Heart left ventricle (tissue), 16 donors: ENCODE results near the gene NTHL1. TPM values are rescaled to one million over a fixed set of nuclear protein-coding genes. Genes with fewer than 3 reads are reported as not detected.
A peak's percentile ranks its signal among the peaks of the same experiment; 100 is the strongest.

Source experiments
- ATAC-seq, 4 donors: fragments of 200-7000 bp; cut with Tn5 transposase; one replicate each; pipeline ENCODE4 v1.9.1; 2020 to 2022; ENCODE audit warnings: moderate library complexity in 4 of 4, mild to moderate bottlenecking in 3 of 4, moderate number of reproducible peaks in 1 of 4
- DNase-seq, 5 donors: peaks; one replicate each; pipeline ENCODE4 v3.0.0-alpha.2; 2020
- H3K27ac ChIP-seq, 12 donors: fragments of 200-600 bp; sonication (generic) in 4 of 12; one replicate each; pipeline versions ENCODE4 v1.5.0 to v1.8.0; 2016 to 2022; ENCODE audit warnings: mild to moderate bottlenecking in 2 of 12
- H3K27me3 ChIP-seq, 9 donors: fragments of 200-600 bp; sonication (generic) in 2 of 9; one replicate each; pipeline versions ENCODE4 v1.5.1 to v1.8.0; 2016 to 2022; ENCODE audit warnings: mild to moderate bottlenecking in 3 of 9
- H3K36me3 ChIP-seq, 9 donors: fragments of 200-600 bp; sonication (generic) in 2 of 9; one replicate each; pipeline versions ENCODE4 v1.5.0 to v1.8.0; 2018 to 2022; ENCODE audit warnings: mild to moderate bottlenecking in 2 of 9
- H3K4me1 ChIP-seq, 12 donors: fragments of 200-600 bp; sonication (generic) in 4 of 12; one replicate each; pipeline versions ENCODE4 v1.5.0 to v1.8.0; 2016 to 2022; ENCODE audit warnings: mild to moderate bottlenecking in 3 of 12
- H3K4me3 ChIP-seq, 12 donors: fragments of 200-600 bp; sonication (generic) in 4 of 12; one replicate each; pipeline versions ENCODE4 v1.5.0 to v1.8.0; 2017 to 2022; ENCODE audit warnings: mild to moderate bottlenecking in 9 of 12, moderate library complexity in 4 of 12
- H3K9me3 ChIP-seq, 12 donors: fragments of 200-600 bp; sonication (generic) in 4 of 12; one replicate each; pipeline versions ENCODE4 v1.5.0 to v1.8.0; 2016 to 2022; ENCODE audit warnings: mild to moderate bottlenecking in 1 of 12
- POLR2A ChIP-seq, 2 donors: fragments of 450-650 bp; IDR thresholded peaks; one replicate each; pipeline ENCODE4 v1.6.1; 2017; ENCODE audit warnings: antibody characterized with exemption in 2 of 2, mild to moderate bottlenecking in 2 of 2, moderate library complexity in 2 of 2
- WGBS, 4 donors: extraction: QIAGEN DNeasy Blood & Tissue Kit in 2 of 4; methylation state at CpG; one replicate each; pipeline versions ENCODE4 v1.1.5 to v1.1.7; 2013 to 2018; 5-methylcytosine and 5-hydroxymethylcytosine counted together
- intact Hi-C, 10 donors: fragments of 100-400 bp; cut with DNase I; formaldehyde crosslinking; loops; one replicate each; pipeline versions ENCODE4 v1.11.1 to v1.14.2; 2022
- polyA plus RNA-seq, 2 donors: library from polyadenylated mRNA; stranded (reverse); fragments of 200-250 nt; gene quantifications; one replicate each; pipeline ENCODE4 v1.2.3, GENCODE V29; 2013
- total RNA-seq, 9 donors: library from RNA; depleted of rRNA in 2 of 9; stranded (reverse); fragments of >200 nt in 2 of 9; fragmentation: NEBNext Ultra II Directional in 3 of 9; extraction: Animal tissue kit (Norgen Biotek cat#: 25700) in 3 of 9; gene quantifications; one replicate each; pipeline versions ENCODE4 v1.1.0 to v1.2.4, GENCODE V29; 2016 to 2023
- TF ChIP-seq, protein P1 (sequence below), 12 donors: fragments of 200-600 bp; sonication (generic) in 4 of 12; IDR thresholded peaks; one replicate each; pipeline versions ENCODE4 v1.5.0 to v1.8.0; 2018 to 2022; ENCODE audit warnings: antibody characterized with exemption in 12 of 12, mild to moderate bottlenecking in 5 of 12
- donor health status: ischemic (EF 13 %, LVEDD 7.1; RV severe dilation, severe dysfunction).
- donor health status: healthy with polysubstance abuse.
- donor health status: DM: no; HTN: yes; CAD: no.
- donor health status: DM: no; HTN: no; CAD: no.
- donor health status: ischemic (EF 25% LVEDD 6.9; RV normal size, moderate dysfunction).
- donor health status: ischemic (EF 25% LVEDD 5.7; RV mildly dilated, moderate dysfunction).
- donor health status: healthy.
- donor health status: DM: yes; HTN: yes; CAD: no.
- donor health status: ischemic (EF 35%, LVEDD 5.7; RV mildly dilated, moderate dysfunction).
- donor health status: nonischemic (EF 11% LVEDD 7.7; RV severe dilation, severe dysfunction).
- donor health status: DM: yes; HTN: yes; CAD: no.
- donor health status: PGD.
- donor health status: ischemic (EF 29% LVEDD 5.4; RV normal size, mild dysfunction).
- donor health status: nonischemic (EF 23%, LVEDD 6.1; RV moderate dilation, normal function).

NTHL1 gene
- total and polyA plus RNA-seq, 11 donors, result 9.0 to 32.3 (median 12.2) TPM

DNA sequence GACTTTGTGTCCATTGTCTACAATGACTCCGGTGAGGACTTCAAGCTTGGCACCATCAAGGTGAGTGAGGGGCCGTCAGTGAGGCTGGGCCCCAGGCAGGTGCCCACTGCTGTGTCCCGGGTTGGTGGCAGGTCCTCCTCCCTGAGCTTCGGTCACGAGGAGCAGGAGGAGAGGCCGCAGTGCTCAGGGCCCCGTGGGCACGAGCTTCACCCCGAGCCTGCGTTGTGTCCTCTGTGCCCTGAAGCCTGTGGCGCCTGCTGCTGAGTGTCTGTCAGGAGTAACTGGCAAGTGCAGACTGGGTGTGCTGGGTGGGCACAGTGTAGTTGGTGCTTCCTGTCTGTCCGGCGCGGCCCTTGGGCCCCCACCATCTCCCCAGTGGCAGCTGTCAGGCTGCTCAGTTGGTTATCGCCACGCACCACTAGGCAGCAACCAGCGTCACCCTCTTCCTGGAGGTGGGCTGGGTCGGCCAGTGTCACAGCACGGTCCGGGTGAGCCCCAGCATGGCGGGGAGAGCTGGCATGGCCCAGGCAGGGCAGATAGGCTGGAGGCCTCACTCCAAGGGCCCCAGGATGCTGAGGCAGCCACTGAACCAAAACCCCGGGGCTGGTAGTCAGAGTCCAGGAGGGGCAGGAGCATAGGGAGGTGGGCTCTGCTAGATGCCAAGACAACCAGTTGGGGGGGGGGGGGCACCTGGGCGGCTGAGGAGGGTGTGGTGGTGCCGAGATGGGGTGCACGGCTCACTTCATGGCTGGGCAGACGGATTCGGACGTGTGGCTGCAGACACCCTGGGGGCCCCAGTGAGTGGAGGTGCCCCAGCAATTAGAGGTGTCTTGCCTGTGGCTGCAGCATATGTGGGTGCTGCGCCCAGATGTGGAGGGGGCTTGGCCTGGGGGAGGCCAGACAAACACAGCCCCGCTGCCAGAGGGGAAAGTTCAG is 39.4 kb upstream of the NTHL1 start:
- Histone ChIP-seq H3K36me3 (peaks cover 0 to 95% (median 63%) of the 10 kb centered on the region in 9 donors), H3K4me3 (no peak overlapping the region), H3K27ac (no peak overlapping the region), H3K27me3 (no peaks in the 10 kb centered on the region), H3K4me1 (peaks cover under 1 to 27% (median 13%) of the 10 kb centered on the region in 12 donors), H3K9me3 (no peaks in the 10 kb centered on the region)
- intact Hi-C loops, result loop anchor here in 2 of 10 donors (10.0 kb wide), 1 partner anchor 62 kb away; the partner anchor contains the start of gene NHERF2 (in 2 of the 2)
- ATAC-seq, result no peak
- WGBS, 4 donors, result 90 to 94% (median 92%) methylated on average over 18 to 30 of the region's 30 CpGs
- TF ChIP-seq POLR2A (IDR thresholded peaks at IDR 0.05), result no peak
- TF ChIP-seq, protein P1, sequence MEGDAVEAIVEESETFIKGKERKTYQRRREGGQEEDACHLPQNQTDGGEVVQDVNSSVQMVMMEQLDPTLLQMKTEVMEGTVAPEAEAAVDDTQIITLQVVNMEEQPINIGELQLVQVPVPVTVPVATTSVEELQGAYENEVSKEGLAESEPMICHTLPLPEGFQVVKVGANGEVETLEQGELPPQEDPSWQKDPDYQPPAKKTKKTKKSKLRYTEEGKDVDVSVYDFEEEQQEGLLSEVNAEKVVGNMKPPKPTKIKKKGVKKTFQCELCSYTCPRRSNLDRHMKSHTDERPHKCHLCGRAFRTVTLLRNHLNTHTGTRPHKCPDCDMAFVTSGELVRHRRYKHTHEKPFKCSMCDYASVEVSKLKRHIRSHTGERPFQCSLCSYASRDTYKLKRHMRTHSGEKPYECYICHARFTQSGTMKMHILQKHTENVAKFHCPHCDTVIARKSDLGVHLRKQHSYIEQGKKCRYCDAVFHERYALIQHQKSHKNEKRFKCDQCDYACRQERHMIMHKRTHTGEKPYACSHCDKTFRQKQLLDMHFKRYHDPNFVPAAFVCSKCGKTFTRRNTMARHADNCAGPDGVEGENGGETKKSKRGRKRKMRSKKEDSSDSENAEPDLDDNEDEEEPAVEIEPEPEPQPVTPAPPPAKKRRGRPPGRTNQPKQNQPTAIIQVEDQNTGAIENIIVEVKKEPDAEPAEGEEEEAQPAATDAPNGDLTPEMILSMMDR (IDR thresholded peaks at IDR 0.05), result no peak
- DNase-seq, result no peak

DNA sequence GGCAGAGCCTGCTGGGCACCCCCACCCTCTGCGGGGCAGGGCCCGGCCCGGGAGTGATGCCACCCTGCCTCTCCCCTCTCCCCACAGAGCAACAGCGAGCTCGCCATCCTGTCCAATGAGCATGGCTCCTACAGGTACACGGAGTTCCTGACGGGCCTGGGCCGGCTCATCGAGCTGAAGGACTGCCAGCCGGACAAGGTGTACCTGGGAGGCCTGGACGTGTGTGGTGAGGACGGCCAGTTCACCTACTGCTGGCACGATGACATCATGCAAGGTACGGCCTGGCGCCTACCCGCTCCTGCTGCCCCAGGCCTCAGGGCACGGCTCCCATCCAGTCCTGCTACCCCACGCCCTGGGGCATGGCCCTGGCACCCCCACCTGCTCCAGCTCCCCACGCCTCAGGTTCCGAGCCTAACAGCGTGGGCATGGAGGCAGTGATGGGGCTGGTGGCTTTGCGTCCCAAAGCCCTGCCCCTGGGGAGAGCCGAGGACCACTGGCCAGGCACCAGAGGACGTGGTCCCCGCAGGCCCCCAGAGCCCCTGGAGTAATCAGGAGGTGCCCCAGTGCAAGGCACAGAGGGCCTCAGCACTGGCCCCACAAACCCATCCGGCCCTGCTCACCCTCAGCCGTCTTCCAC is 38.6 kb upstream of the NTHL1 start:
- intact Hi-C loops, result loop anchor here in 2 of 10 donors (10.0 kb wide), 1 partner anchor 61 kb away; the partner anchor contains the start of gene NHERF2 (in 2 of the 2)
- no peaks in the 10 kb centered on the region for H3K27me3 ChIP-seq
- no peak overlapping the region for H3K4me3 ChIP-seq
- ATAC-seq, result no peak
- no peaks in the 10 kb centered on the region for H3K9me3 ChIP-seq
- no peak for DNase-seq
- H3K27ac ChIP-seq, result no peak overlapping the region
- H3K4me1 ChIP-seq, result peaks cover 5 to 30% (median 21%) of the 10 kb centered on the region in 12 donors
- 92 to 97% (median 92%) methylated on average over 15 to 27 of the region's 27 CpGs for WGBS, 4 donors
- TF ChIP-seq POLR2A (IDR thresholded peaks at IDR 0.05), result no peak
- TF ChIP-seq, protein P1 (IDR thresholded peaks at IDR 0.05), result no peak
- H3K36me3 ChIP-seq, result peaks cover 0 to 93% (median 61%) of the 10 kb centered on the region in 9 donors

DNA sequence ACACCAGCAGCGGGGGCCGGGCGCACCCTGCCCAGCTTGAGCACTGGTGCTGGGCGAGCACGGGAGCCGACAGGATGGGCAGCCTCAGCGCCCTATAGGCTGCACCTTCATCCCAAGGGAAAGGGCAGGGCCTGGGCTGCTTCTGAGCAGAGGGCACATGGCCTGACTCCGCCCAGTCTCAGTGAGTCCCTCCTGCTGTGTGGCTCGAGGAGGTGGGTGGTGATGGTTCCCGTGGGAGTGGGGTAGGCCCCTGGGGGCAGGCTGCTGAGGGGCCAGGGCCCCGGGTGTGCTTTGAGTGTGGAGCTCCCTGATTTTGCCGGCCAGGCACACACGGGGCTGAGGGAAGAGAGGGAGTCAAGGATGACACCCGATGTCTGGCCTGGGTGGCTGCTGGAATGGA is 38.0 kb upstream of the NTHL1 start:
- Histone ChIP-seq H3K9me3 (no peaks in the 10 kb centered on the region), H3K27ac (peak overlapping the region in 1 of 12 donors; percentile 40), H3K36me3 (peaks cover 0 to 94% (median 65%) of the 10 kb centered on the region in 9 donors), H3K4me3 (no peak overlapping the region), H3K4me1 (peaks cover 5 to 35% (median 22%) of the 10 kb centered on the region in 12 donors), H3K27me3 (no peaks in the 10 kb centered on the region)
- intact Hi-C loops, result loop anchor here in 2 of 10 donors (10.0 kb wide), 1 partner anchor 61 kb away; the partner anchor contains the start of gene NHERF2 (in 2 of the 2)
- 69 to 85% (median 80%) methylated on average over 9 to 14 of the region's 14 CpGs for WGBS, 4 donors
- TF ChIP-seq, protein P1 (IDR thresholded peaks at IDR 0.05), result no peak
- no peak for TF ChIP-seq POLR2A (IDR thresholded peaks at IDR 0.05)
- ATAC-seq (no peak), DNase-seq (no peak)
